ENCODE results near the gene PTPN7. TPM values are rescaled to one million over a fixed set of nuclear protein-coding genes. Genes with fewer than 3 reads are reported as not detected.

The PTPN7 gene
- total and polyA plus RNA-seq, 2 of the 13 experiments (the other 11 are each of a cell fraction or from before 2014, with no cell fraction given), result not detected

DNA sequence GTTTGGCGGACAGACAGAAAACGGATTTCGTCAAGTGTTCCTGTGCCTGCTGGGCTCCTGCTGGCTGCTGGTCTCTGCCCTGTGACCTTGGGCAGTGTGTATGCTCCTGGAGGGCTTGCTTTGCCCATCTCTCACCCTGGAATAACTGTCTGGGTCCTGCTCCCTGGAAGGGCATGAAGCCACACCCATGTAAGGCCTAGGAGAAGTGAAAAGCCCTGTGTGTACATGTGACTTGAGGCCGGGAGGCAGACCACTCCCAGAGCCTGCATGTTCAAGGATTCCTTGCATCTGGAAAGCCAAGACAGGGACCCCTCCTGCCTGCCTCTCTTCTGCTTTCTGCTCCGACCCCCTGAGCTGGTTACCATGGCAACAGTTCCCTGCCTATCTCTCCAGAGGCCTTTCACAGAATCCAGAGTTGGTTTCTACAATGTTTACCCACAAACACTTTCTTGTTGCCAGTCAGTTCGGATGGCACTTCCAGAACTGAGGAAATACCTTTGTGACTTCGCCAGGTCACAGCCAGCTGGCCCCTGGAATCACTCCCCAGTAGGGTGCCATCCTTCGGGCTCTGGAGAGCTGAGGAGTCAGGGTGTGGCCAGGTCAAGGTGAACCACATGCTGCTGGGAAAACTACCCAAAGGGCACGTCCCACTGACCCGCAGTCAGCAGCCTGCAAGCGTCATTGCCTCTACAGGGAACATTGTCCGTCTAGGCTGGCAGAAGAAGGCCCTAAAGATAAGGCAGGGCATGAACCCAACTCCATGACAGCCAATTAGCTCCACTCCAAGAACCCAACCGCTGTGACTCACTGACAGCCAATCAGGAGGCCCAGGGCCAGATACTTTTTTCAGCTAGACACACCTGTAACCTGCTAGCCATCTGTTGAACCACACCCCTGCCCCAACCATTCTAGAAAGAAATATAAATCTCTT lies 52.3 kb downstream of the PTPN7 start:
- intact Hi-C loops (cut with micrococcal nuclease; ENCODE audit: unreplicated experiment), result no loop called here
- H3K4me3 ChIP-seq (replicated peaks in 1 of 3; ENCODE audit: insufficient read depth in 1 of 3, low read depth in 2 of 3, low read length in 3 of 3), result no peak overlapping the region

DNA sequence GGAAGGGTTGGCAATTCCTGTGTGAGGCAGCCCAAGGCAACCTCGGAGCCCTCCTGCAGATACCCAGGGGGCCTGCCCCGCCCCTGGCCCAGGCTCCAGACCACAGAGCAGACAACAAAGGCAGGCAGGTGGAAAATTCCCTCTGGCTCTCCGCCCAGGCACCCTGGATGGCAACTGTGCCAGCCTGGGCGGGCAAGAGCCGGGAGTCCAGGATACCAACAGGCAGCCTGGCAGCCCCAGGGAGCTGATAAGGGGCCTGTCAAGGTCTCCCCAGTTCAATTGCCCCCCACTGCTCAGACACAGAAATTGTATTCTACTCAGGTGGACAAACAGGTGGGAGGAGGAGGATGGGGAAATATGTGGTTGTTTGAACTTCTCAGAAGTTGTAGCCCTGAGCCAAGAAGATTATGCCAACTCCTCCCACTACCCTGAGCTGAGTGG lies 53.1 kb downstream of the PTPN7 start:
- no peaks in the 10 kb centered on the region for H3K36me3 ChIP-seq (replicated peaks in 1 of 2; ENCODE audit: control insufficient read depth in 1 of 2, insufficient read depth in 2 of 2, low read length in 2 of 2)
- H3K9me3 ChIP-seq (ENCODE audit: low read length), result no peaks in the 10 kb centered on the region
- peaks cover 55% of the 10 kb centered on the region for H3K4me1 ChIP-seq (ENCODE audit: insufficient read depth, low read length)
- peaks cover 3 to 5% of the 10 kb centered on the region in 2 experiments; a peak in 2 of 5 replicates for H3K27me3 ChIP-seq (ENCODE audit: control insufficient read depth in 1 of 2, insufficient read depth in 2 of 2, low read length in 2 of 2)
- no peak overlapping the region for H2AFZ ChIP-seq (ENCODE audit: low read length)
- ATAC-seq (peak; percentile 12; the same call in 2 of the 3 replicates), DNase-seq (ENCODE audit: low spot score) (no peak), FAIRE-seq (no peak)
- 8% methylated on average over 2 of the region's 5 CpGs for WGBS (ENCODE audit: low lambda C conversion rate)
- H4K20me1 ChIP-seq (ENCODE audit: insufficient read depth, low read length), result no peaks in the 10 kb centered on the region
- no peak for TF ChIP-seq TBP (CRISPR knock-in tag; IDR thresholded peaks at IDR 0.05)
- peak; percentile 89 for TF ChIP-seq HNRNPL (IDR thresholded peaks at IDR 0.05; ENCODE audit: low read depth, low read length)
- TF ChIP-seq MAZ (IDR thresholded peaks at IDR 0.05; ENCODE audit: borderline replicate concordance, low read depth, low read length), result no peak
- TF ChIP-seq MAZ (CRISPR knock-in tag; IDR thresholded peaks at IDR 0.05; ENCODE audit: low read depth), result no peak
- TF ChIP-seq, protein P1, sequence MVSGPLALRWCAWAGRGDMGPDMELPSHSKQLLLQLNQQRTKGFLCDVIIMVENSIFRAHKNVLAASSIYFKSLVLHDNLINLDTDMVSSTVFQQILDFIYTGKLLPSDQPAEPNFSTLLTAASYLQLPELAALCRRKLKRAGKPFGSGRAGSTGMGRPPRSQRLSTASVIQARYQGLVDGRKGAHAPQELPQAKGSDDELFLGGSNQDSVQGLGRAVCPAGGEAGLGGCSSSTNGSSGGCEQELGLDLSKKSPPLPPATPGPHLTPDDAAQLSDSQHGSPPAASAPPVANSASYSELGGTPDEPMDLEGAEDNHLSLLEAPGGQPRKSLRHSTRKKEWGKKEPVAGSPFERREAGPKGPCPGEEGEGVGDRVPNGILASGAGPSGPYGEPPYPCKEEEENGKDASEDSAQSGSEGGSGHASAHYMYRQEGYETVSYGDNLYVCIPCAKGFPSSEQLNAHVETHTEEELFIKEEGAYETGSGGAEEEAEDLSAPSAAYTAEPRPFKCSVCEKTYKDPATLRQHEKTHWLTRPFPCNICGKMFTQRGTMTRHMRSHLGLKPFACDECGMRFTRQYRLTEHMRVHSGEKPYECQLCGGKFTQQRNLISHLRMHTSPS (CRISPR knock-in tag; IDR thresholded peaks at IDR 0.05; ENCODE audit: low read depth), result 0 out of 2 replicates have a peak, but pooled peaks have one; percentile 17
- H3K27ac ChIP-seq (ENCODE audit: extremely low read length, insufficient read depth, low read length), result no peak overlapping the region
- H3K4me3 ChIP-seq (replicated peaks in 1 of 3; ENCODE audit: insufficient read depth in 1 of 3, low read depth in 2 of 3, low read length in 3 of 3), result no peak overlapping the region
- intact Hi-C loops (cut with micrococcal nuclease; ENCODE audit: unreplicated experiment) (no loop called here), in situ Hi-C loops (cut with HindIII; ENCODE audit: extremely low pct_ligation_motif_present, low pct_unique_long_range_greater_than_20kb) (no loop called here)
- ChIA-PET POLR2A (interaction anchor here (2.0 to 4.0 kb wide), 2 partner anchors 21 to 97 kb away, joined by 11 to 22 read pairs; partner anchors contain the start of gene ELF3), CTCF (ENCODE audit: low intra/inter-chr PET ratio, low total read pairs) (no interaction called here)
- H3K9ac ChIP-seq (ENCODE audit: insufficient read depth, low read depth, low read length), result no peak overlapping the region
- no peaks in the 10 kb centered on the region for H3K79me2 ChIP-seq (ENCODE audit: insufficient read depth, low read length)
- no TSS peak for BruUV-seq (replicated peaks)
- peak overlapping the region; percentile 16; the same call in 1 of the 2 replicates for H3K4me2 ChIP-seq (ENCODE audit: low read depth, low read length)

More for the DNA sequence above, 52.3 kb downstream of the PTPN7 start:
- H2AFZ ChIP-seq (ENCODE audit: low read length), result no peak overlapping the region
- H3K9ac ChIP-seq (ENCODE audit: insufficient read depth, low read depth, low read length), result no peak overlapping the region
- WGBS (ENCODE audit: low lambda C conversion rate), result 1% methylated on average over 8 of the region's 13 CpGs
- H3K79me2 ChIP-seq (ENCODE audit: insufficient read depth, low read length), result no peaks in the 10 kb centered on the region
- BruUV-seq (replicated peaks), result no TSS peak
- in situ Hi-C loops (cut with HindIII; ENCODE audit: extremely low pct_ligation_motif_present, low pct_unique_long_range_greater_than_20kb), result no loop called here
- POLR2A ChIA-PET, result interaction anchor here (2.0 to 4.0 kb wide), 2 partner anchors 22 to 97 kb away, joined by 11 to 22 read pairs; partner anchors contain the start of gene ELF3
- H3K27me3 ChIP-seq (ENCODE audit: control insufficient read depth in 1 of 2, insufficient read depth in 2 of 2, low read length in 2 of 2), result peaks cover 3 to 5% of the 10 kb centered on the region in 2 experiments; a peak in 2 of 5 replicates
- CTCF ChIA-PET (ENCODE audit: low intra/inter-chr PET ratio, low total read pairs), result no interaction called here
- peak; percentile 29 for ATAC-seq
- peaks cover 62% of the 10 kb centered on the region for H3K4me1 ChIP-seq (ENCODE audit: insufficient read depth, low read length)
- no peak overlapping the region for H3K27ac ChIP-seq (ENCODE audit: extremely low read length, insufficient read depth, low read length)
- no peaks in the 10 kb centered on the region for H3K36me3 ChIP-seq (replicated peaks in 1 of 2; ENCODE audit: control insufficient read depth in 1 of 2, insufficient read depth in 2 of 2, low read length in 2 of 2)
- FAIRE-seq, result no peak
- H3K4me2 ChIP-seq (ENCODE audit: low read depth, low read length), result peak overlapping the region; percentile 16; the same call in 1 of the 2 replicates
- peak; percentile 56; the same call in 1 of the 2 replicates for TF ChIP-seq RFX1 (IDR thresholded peaks at IDR 0.05)
- TF ChIP-seq RBM22 (optimal IDR thresholded peaks at IDR 0.05; ENCODE audit: low read length), result no peak
- no peak for TF ChIP-seq ZNF382 (CRISPR knock-in tag; IDR thresholded peaks at IDR 0.05; ENCODE audit: borderline replicate concordance)
- no peak for TF ChIP-seq JUN (CRISPR knock-in tag; IDR thresholded peaks at IDR 0.05)
- TF ChIP-seq ZNF292 (CRISPR knock-in tag; IDR thresholded peaks at IDR 0.05; ENCODE audit: borderline replicate concordance, low read depth), result no peak
- TF ChIP-seq RARA (CRISPR knock-in tag; IDR thresholded peaks at IDR 0.05), result 0 out of 2 replicates have a peak, but pooled peaks have one; percentile 12
- TF ChIP-seq FOXA3 (CRISPR knock-in tag; IDR thresholded peaks at IDR 0.05), result no peak
- TF ChIP-seq, protein P2, sequence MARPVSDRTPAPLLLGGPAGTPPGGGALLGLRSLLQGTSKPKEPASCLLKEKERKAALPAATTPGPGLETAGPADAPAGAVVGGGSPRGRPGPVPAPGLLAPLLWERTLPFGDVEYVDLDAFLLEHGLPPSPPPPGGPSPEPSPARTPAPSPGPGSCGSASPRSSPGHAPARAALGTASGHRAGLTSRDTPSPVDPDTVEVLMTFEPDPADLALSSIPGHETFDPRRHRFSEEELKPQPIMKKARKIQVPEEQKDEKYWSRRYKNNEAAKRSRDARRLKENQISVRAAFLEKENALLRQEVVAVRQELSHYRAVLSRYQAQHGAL (CRISPR knock-in tag; IDR thresholded peaks at IDR 0.05; ENCODE audit: not compliant biosample characterization), result no peak
- no peak for TF ChIP-seq MBNL3 (CRISPR knock-in tag; conservative IDR thresholded peaks at IDR 0.05)
- no peaks in the 10 kb centered on the region for H4K20me1 ChIP-seq (ENCODE audit: insufficient read depth, low read length)
- no peaks in the 10 kb centered on the region for H3K9me3 ChIP-seq (ENCODE audit: low read length)
- no peak for DNase-seq (ENCODE audit: low spot score)
